PFSK-1 (cell line): ENCODE results near the gene PTGFRN.

Experiments used
- POLR2AphosphoS5 ChIP-seq: IDR thresholded peaks from 2 replicates; pipeline ENCODE4 v1.6.1; 2012; ENCODE audit warnings: low read depth, mild to moderate bottlenecking, control low read depth, low read length, moderate library complexity
- REST ChIP-seq, 2 experiments: IDR thresholded peaks; 2 replicates each; pipeline versions ENCODE4 v1.6.1 to v1.8.0; 2011 to 2012; ENCODE audit warnings: low read depth in 2 of 2, low read length in 2 of 2, control low read depth in 1 of 2, inconsistent platforms in 1 of 2, mild to moderate bottlenecking in 1 of 2, moderate library complexity in 1 of 2; ENCODE audit not compliant: insufficient read depth in 1 of 2
- TAF1 ChIP-seq: IDR thresholded peaks from 2 replicates; pipeline ENCODE4 v1.6.1; 2012; ENCODE audit warnings: low read length, control low read depth, borderline replicate concordance; ENCODE audit not compliant: insufficient read depth

GRCh38 chr1:116944613-116945012, 34.9 kb downstream of the PTGFRN start:
- TF ChIP-seq TAF1 (no peak), POLR2AphosphoS5 (no peak), REST (IDR thresholded peaks at IDR 0.05; ENCODE audit: insufficient read depth in 1 of 2, low read depth in 2 of 2, low read length in 2 of 2) (no peak)
